ENCODE data around the gene EGFR.

The EGFR gene

GRCh38 chr7:55152516-55152915 lies 133.7 kb downstream of the EGFR start:
- intact Hi-C loops (cut with DNase I; ENCODE audit: low total_unique reads) = no loop called here
- Histone ChIP-seq H3K9me3 (no peaks in the 10 kb centered on the region), H3K27ac (no peak overlapping the region), H3K4me1 (no peaks in the 10 kb centered on the region), H3K27me3 (no peaks in the 10 kb centered on the region), H3K36me3 (peaks cover 63 to 87% (median 65%) of the 10 kb centered on the region in 3 donors), H3K4me3 (no peak overlapping the region)
- DNase-seq = no peak
- TF ChIP-seq CTCF (IDR thresholded peaks at IDR 0.05) = no peak

- DNase-seq = no peak
- no peak for TF ChIP-seq CTCF (IDR thresholded peaks at IDR 0.05)
- H3K27me3 ChIP-seq = no peaks in the 10 kb centered on the region
- H3K36me3 ChIP-seq = peaks cover 72 to 91% (median 78%) of the 10 kb centered on the region in 3 donors
- intact Hi-C loops (cut with DNase I; ENCODE audit: low total_unique reads) = no loop called here
- H3K9me3 ChIP-seq = no peaks in the 10 kb centered on the region
- no peak overlapping the region for H3K4me3 ChIP-seq
- H3K27ac ChIP-seq = no peak overlapping the region
- no peaks in the 10 kb centered on the region for H3K4me1 ChIP-seq
Measured at GRCh38 chr7:55154096-55154495, 135.3 kb downstream of the EGFR start.

GRCh38 chr7:55155351-55156117 lies 136.7 kb downstream of the EGFR start:
- intact Hi-C loops (cut with DNase I; ENCODE audit: low total_unique reads) = no loop called here
- DNase-seq = no peak
- Histone ChIP-seq H3K27ac (no peak overlapping the region), H3K9me3 (no peaks in the 10 kb centered on the region), H3K4me3 (no peak overlapping the region), H3K27me3 (no peaks in the 10 kb centered on the region), H3K36me3 (peaks cover 78 to 99% (median 80%) of the 10 kb centered on the region in 3 donors), H3K4me1 (no peaks in the 10 kb centered on the region)
- no peak for TF ChIP-seq CTCF (IDR thresholded peaks at IDR 0.05)

GRCh38 chr7:55156919-55157763 lies 138.3 kb downstream of the EGFR start:
- TF ChIP-seq CTCF (IDR thresholded peaks at IDR 0.05) = no peak
- Histone ChIP-seq H3K27ac (no peak overlapping the region), H3K36me3 (peaks cover 67 to 96% (median 82%) of the 10 kb centered on the region in 3 donors), H3K9me3 (no peaks in the 10 kb centered on the region), H3K4me1 (no peaks in the 10 kb centered on the region), H3K4me3 (no peak overlapping the region), H3K27me3 (no peaks in the 10 kb centered on the region)
- no peak for DNase-seq
- intact Hi-C loops (cut with DNase I; ENCODE audit: low total_unique reads) = no loop called here

DNA sequence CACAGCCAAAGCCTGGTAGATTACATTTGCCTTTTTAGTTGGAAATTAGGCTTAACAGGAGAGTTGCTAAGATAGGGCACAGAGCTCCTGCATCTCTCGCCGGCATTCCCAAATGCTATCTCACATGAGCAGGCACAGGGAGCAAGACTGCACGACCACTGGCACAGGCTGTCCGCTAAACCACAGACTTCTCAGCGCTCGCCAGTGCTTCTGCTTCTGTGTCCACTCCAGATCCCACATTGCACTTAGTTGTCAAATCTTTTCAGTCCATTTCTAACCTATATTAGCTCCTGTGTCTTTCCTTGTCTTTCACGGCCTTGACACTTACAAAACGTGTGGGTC lies 138.9 kb downstream of the EGFR start:
- no peak for DNase-seq
- Histone ChIP-seq H3K27ac (no peak overlapping the region), H3K4me3 (no peak overlapping the region), H3K9me3 (no peaks in the 10 kb centered on the region), H3K27me3 (no peaks in the 10 kb centered on the region), H3K36me3 (peaks cover 66 to 95% (median 76%) of the 10 kb centered on the region in 3 donors), H3K4me1 (no peaks in the 10 kb centered on the region)
- no peak for TF ChIP-seq CTCF (IDR thresholded peaks at IDR 0.05)
- intact Hi-C loops (cut with DNase I; ENCODE audit: low total_unique reads) = no loop called here

All from tibial artery (tissue), 4 donors.